Immature natural killer cell (primary cell): ENCODE measurements around the gene SRR. TPM values are rescaled to one million over a fixed set of nuclear protein-coding genes. Genes with fewer than 3 reads are reported as not detected.

Experiments
- DNase-seq, 3 donors: peaks; one replicate each; pipeline ENCODE4 v3.0.0; 2022; ENCODE audit warnings: mixed read lengths in 1 of 3
- H3K27ac Mint-ChIP-seq, 6 donors: one replicate each; pipeline ENCODE4 v1.8.0; 2020; ENCODE audit warnings: mixed read lengths in 6 of 6, mild to moderate bottlenecking in 5 of 6, inconsistent platforms in 4 of 6, moderate library complexity in 3 of 6
- H3K27me3 Mint-ChIP-seq, 3 donors: one replicate each; pipeline ENCODE4 v1.8.0; 2020 to 2021; ENCODE audit warnings: low read depth in 3 of 3, mild to moderate bottlenecking in 3 of 3, mixed read lengths in 3 of 3, moderate library complexity in 3 of 3, inconsistent platforms in 1 of 3
- H3K36me3 Mint-ChIP-seq, 3 donors: one replicate each; pipeline ENCODE4 v1.8.0; 2020; ENCODE audit warnings: mixed read lengths in 3 of 3, inconsistent platforms in 2 of 3, mild to moderate bottlenecking in 2 of 3
- H3K4me1 Mint-ChIP-seq, 2 donors: one replicate each; pipeline ENCODE4 v1.8.0; 2020; ENCODE audit warnings: inconsistent platforms in 2 of 2, mild to moderate bottlenecking in 2 of 2, mixed read lengths in 2 of 2, moderate library complexity in 1 of 2
- H3K4me3 Mint-ChIP-seq, 5 donors: one replicate each; pipeline ENCODE4 v1.8.0; 2020; ENCODE audit warnings: mild to moderate bottlenecking in 5 of 5, mixed read lengths in 5 of 5, inconsistent platforms in 3 of 5, moderate library complexity in 3 of 5
- H3K9me3 Mint-ChIP-seq, 6 donors: one replicate each; pipeline ENCODE4 v1.8.0; 2020; ENCODE audit warnings: mild to moderate bottlenecking in 6 of 6, mixed read lengths in 6 of 6, inconsistent platforms in 4 of 6, moderate library complexity in 3 of 6
- polyA plus RNA-seq, 3 donors: library from polyadenylated mRNA; unstranded; fragments of 300-500 nt; fragmentation: Illumina TruSeq; gene quantifications; one replicate each; pipeline ENCODE4 v1.2.3, GENCODE V29; 2021

SRR gene
- polyA plus RNA-seq, 3 donors from 2014 or later = 6.6 to 13.9 (median 8.6) TPM

- Mint-ChIP-seq H3K4me1 (no peaks in the 10 kb centered on the region), H3K27ac (no peak overlapping the region), H3K4me3 (no peak overlapping the region), H3K36me3 (peaks cover 0 to 3% (median 3%) of the 10 kb centered on the region in 3 donors), H3K27me3 (peaks cover 0 to 3% (median 0%) of the 10 kb centered on the region in 3 donors), H3K9me3 (no peaks in the 10 kb centered on the region)
- no peak for DNase-seq
Measured at GRCh38 chr17:2373179-2373578, 69.4 kb downstream of the SRR start.

Other genes with a start within 250 kb of the SRR start
- 1 to 10 TPM in 2 of 3 donors, under 1 TPM in 1; 0.90 to 5.9 (median 1.2) TPM for gene HIC1, start 248.8 kb upstream of the SRR start, polyA plus RNA-seq
- gene SMG6, start 165 bp upstream of the SRR start, polyA plus RNA-seq = 1 to 10 TPM; 1.6 to 9.8 (median 4.7) TPM
- 10 to 100 TPM in 1 of 3 donors, 1 to 10 TPM in 2; 8.0 to 17.1 (median 9.5) TPM for gene TSR1, start 32.5 kb downstream of the SRR start, polyA plus RNA-seq
- gene SGSM2, start 33.6 kb downstream of the SRR start, polyA plus RNA-seq = 1 to 10 TPM; 1.6 to 8.9 (median 3.3) TPM
- 1 to 10 TPM in 1 of 3 donors, under 1 TPM in 2; 0.10 to 1.1 (median 0.64) TPM for gene MNT, start 97.1 kb downstream of the SRR start, polyA plus RNA-seq
- gene METTL16, start 207.9 kb downstream of the SRR start, polyA plus RNA-seq = 10 to 100 TPM in 2 of 3 donors, 1 to 10 TPM in 1; 7.9 to 23.8 (median 11.8) TPM